IPS-18a (cell line): ENCODE results near the gene SLC44A1.

Experiments used
- H3K27ac ChIP-seq: one replicate; pipeline ENCODE4 v1.5.1; 2013; ENCODE audit warnings: low read length
- H3K27me3 ChIP-seq: one replicate; pipeline ENCODE4 v1.6.1; 2013; ENCODE audit warnings: mild to moderate bottlenecking, low read length; ENCODE audit not compliant: control insufficient read depth, insufficient read depth
- H3K36me3 ChIP-seq: one replicate; pipeline ENCODE4 v1.6.1; 2013; ENCODE audit warnings: low read depth, low read length; ENCODE audit not compliant: control insufficient read depth
- H3K4me1 ChIP-seq: one replicate; pipeline ENCODE4 v1.6.1; 2013; ENCODE audit warnings: low read depth, low read length; ENCODE audit not compliant: control insufficient read depth
- H3K4me3 ChIP-seq: one replicate; pipeline ENCODE4 v1.5.1; 2013; ENCODE audit warnings: low read length
- H3K9ac ChIP-seq: one replicate; pipeline ENCODE4 v1.6.1; 2013; ENCODE audit warnings: mild to moderate bottlenecking, low read length, moderate library complexity
- H3K9me3 ChIP-seq: one replicate; pipeline ENCODE4 v1.6.1; 2013; ENCODE audit warnings: low read depth, low read length; ENCODE audit not compliant: control insufficient read depth

Gene SLC44A1

DNA sequence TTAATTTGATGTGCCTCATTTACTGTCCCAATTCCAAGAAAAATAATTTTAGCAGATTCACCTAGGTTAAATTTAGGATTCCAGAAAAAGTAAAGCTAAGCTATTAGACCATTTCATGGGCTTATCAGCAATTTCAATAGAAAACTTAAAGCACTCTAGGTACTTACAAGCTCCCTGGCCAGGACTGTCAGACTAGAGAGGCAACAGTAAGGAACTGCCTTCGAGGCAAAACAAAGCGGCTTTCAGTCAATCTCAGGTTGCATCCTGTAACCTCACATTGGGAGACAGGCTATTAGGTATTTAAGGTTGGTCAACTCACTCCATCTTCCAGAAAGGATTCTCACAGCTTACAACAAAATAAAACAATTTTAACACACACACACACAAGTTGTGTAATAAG is 154.7 kb downstream of the SLC44A1 start:
- H3K9me3 ChIP-seq, result no peaks in the 10 kb centered on the region
- H3K9ac ChIP-seq, result no peak overlapping the region
- H3K4me3 ChIP-seq, result no peak overlapping the region
- no peak overlapping the region for H3K27ac ChIP-seq
- peaks cover 43% of the 10 kb centered on the region for H3K4me1 ChIP-seq
- no peaks in the 10 kb centered on the region for H3K27me3 ChIP-seq
- H3K36me3 ChIP-seq, result no peaks in the 10 kb centered on the region

DNA sequence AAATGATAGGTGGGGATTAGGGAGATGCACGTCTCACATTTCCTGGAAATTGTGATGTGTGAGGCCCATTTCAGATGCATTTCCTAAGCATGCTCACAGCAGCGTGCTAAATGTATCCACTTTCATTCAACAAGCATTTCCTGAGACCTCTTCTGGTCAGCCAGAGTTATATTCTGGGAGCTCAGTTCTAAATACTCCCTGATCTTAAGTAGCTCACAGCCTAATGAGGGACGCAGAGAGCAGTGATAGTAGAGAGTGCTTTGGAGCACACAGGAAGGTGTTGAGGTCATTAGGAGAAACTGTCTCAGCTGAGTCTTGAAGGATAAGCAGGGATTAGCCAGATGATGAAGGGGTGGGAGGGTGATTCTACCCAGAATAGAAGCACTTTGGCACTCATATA is 157.2 kb downstream of the SLC44A1 start:
- no peak overlapping the region for H3K27ac ChIP-seq
- H3K9ac ChIP-seq, result no peak overlapping the region
- H3K36me3 ChIP-seq, result no peaks in the 10 kb centered on the region

DNA sequence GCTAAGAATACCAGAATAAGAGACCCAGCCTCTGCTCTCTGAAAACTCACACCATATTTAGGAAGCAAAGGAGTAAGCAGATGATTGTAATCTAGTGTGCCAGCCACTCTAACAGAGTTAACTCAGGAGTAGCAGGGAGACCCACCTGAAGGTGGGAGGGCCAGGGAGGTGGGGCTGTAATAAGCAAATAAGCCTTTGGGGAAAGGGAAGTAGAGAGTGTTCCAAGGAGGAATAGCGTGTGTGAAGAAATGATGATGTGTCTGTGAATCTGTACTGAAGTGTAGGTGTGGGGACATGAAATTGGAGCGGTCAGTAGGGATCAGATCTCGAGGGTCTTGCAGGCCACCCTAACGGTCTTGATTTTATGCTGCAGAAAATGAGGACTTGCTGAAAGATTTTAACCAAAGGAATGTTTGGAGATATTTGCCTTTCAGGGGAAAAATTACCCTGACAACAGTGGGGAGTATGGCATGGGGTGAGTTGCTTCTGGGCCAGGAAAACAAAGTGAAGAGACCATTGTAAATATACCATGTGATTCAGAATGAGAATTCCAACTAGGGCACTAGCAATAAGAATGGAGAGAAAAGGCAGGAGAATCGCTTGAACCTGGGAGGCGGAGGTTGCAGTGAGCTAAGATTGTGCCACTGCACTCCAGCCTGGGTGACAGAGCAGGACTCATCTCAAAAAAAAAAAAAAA is 159.2 kb downstream of the SLC44A1 start:
- Histone ChIP-seq H3K36me3 (no peaks in the 10 kb centered on the region), H3K9ac (peak overlapping the region; percentile 44), H3K27me3 (no peaks in the 10 kb centered on the region), H3K4me3 (peak overlapping the region; percentile 42), H3K9me3 (no peaks in the 10 kb centered on the region), H3K27ac (peak overlapping the region; percentile 51), H3K4me1 (peaks cover 44% of the 10 kb centered on the region)

More for the DNA sequence above, 157.2 kb downstream of the SLC44A1 start:
- Histone ChIP-seq H3K9me3 (no peaks in the 10 kb centered on the region), H3K27me3 (no peaks in the 10 kb centered on the region), H3K4me3 (no peak overlapping the region), H3K4me1 (peaks cover 44% of the 10 kb centered on the region)

- no peak overlapping the region for H3K4me3 ChIP-seq
- peaks cover 2% of the 10 kb centered on the region for H3K9me3 ChIP-seq
- no peaks in the 10 kb centered on the region for H3K27me3 ChIP-seq
- H3K27ac ChIP-seq, result no peak overlapping the region
- peaks cover 37% of the 10 kb centered on the region for H3K4me1 ChIP-seq
- no peaks in the 10 kb centered on the region for H3K36me3 ChIP-seq
- H3K9ac ChIP-seq, result no peak overlapping the region
Measured at GRCh38 chr9:105405514-105406131, 161.2 kb downstream of the SLC44A1 start.

GRCh38 chr9:105406369-105406768 is 161.9 kb downstream of the SLC44A1 start:
- Histone ChIP-seq H3K27me3 (no peaks in the 10 kb centered on the region), H3K4me3 (no peak overlapping the region), H3K27ac (no peak overlapping the region), H3K4me1 (peaks cover 33% of the 10 kb centered on the region), H3K9ac (no peak overlapping the region), H3K36me3 (no peaks in the 10 kb centered on the region), H3K9me3 (peaks cover 4% of the 10 kb centered on the region)

DNA sequence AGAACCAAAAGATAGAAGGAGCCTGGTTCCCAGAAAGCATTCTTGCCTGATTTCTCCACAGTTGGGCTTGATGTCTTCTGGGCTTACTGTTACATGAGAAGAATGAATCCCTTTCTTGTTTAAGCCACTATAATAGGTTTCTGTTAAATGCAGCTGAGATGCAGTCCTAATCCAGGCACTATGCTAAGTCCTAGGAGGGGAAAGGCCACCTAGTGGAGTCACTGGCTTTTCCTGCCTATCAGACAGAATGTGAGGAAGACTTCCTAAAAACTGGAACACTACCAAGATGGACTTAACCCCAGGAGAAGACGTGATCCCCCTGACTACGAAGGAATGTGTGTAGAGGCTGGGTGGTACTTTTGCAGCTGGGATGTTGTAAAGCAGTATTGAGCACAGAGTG is 169.1 kb downstream of the SLC44A1 start:
- H3K36me3 ChIP-seq, result no peaks in the 10 kb centered on the region
- H3K9ac ChIP-seq, result no peak overlapping the region
- H3K4me1 ChIP-seq, result peaks cover 17% of the 10 kb centered on the region
- no peaks in the 10 kb centered on the region for H3K27me3 ChIP-seq
- no peak overlapping the region for H3K27ac ChIP-seq
- no peak overlapping the region for H3K4me3 ChIP-seq
- peaks cover 4% of the 10 kb centered on the region for H3K9me3 ChIP-seq

DNA sequence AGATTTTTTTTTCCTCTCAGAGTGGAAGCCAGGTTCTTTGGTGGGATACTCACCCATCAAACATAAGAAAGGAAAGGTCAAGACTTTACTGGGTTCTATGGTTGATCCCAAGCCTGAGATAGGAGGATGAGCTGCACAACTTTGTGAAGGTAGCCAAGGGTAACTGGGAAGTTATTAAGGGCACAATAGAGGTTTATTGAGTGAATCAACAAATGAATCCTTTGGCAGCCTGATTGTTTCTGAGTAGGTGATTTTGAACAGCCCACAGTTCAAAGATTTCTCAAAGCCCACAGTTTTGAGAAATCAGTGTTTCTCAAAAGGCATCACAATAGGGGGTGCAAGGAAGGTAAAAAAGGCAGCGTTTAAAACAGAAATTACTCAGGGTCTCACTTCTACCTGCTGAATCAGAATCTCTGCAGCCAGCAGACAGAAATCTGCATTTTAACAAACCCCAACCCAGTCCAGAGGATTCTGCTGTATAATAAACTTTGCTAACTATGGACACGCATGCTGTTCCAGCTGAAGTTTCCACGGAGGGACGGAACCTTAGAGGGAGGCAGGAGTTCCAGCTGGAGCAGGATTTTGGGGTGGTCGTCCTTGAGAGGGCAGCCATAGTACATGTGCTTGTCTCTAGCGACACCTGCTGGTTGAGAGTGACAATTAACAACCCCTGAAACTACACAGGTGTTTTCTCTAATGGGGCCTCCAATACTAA is 170.7 kb downstream of the SLC44A1 start:
- Histone ChIP-seq H3K9ac (no peak overlapping the region), H3K4me1 (peaks cover 17% of the 10 kb centered on the region), H3K9me3 (peaks cover 4% of the 10 kb centered on the region), H3K27me3 (no peaks in the 10 kb centered on the region), H3K27ac (no peak overlapping the region), H3K36me3 (no peaks in the 10 kb centered on the region), H3K4me3 (peak overlapping the region; percentile 14)

- Histone ChIP-seq H3K4me1 (peaks cover 17% of the 10 kb centered on the region), H3K9me3 (peaks cover 2% of the 10 kb centered on the region), H3K36me3 (no peaks in the 10 kb centered on the region), H3K4me3 (peak overlapping the region; percentile 14), H3K9ac (no peak overlapping the region), H3K27ac (no peak overlapping the region), H3K27me3 (no peaks in the 10 kb centered on the region)
Measured at GRCh38 chr9:105415662-105415980, 171.2 kb downstream of the SLC44A1 start.

DNA sequence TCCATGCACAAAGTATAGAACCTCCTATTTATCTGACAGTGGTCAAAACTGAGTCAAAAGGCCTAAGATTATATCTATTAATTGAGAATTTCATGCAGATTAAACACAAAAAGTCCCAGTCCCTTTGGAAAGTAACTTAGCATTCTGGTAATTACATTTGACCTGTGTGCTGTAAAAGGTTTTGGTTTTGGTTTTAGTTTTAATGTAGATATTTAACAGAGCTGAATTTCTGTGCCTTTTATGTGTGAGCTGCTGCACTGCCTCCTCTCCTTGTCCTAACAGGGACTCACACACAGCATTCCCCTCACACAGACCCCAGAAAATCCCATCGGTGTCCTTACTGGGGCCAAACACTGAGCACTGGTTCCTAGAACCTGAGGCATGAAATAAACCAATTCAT is 172.4 kb downstream of the SLC44A1 start:
- H3K4me1 ChIP-seq, result peaks cover 17% of the 10 kb centered on the region
- no peak overlapping the region for H3K9ac ChIP-seq
- H3K9me3 ChIP-seq, result no peaks in the 10 kb centered on the region
- no peak overlapping the region for H3K27ac ChIP-seq
- H3K27me3 ChIP-seq, result no peaks in the 10 kb centered on the region
- H3K4me3 ChIP-seq, result no peak overlapping the region
- H3K36me3 ChIP-seq, result no peaks in the 10 kb centered on the region

DNA sequence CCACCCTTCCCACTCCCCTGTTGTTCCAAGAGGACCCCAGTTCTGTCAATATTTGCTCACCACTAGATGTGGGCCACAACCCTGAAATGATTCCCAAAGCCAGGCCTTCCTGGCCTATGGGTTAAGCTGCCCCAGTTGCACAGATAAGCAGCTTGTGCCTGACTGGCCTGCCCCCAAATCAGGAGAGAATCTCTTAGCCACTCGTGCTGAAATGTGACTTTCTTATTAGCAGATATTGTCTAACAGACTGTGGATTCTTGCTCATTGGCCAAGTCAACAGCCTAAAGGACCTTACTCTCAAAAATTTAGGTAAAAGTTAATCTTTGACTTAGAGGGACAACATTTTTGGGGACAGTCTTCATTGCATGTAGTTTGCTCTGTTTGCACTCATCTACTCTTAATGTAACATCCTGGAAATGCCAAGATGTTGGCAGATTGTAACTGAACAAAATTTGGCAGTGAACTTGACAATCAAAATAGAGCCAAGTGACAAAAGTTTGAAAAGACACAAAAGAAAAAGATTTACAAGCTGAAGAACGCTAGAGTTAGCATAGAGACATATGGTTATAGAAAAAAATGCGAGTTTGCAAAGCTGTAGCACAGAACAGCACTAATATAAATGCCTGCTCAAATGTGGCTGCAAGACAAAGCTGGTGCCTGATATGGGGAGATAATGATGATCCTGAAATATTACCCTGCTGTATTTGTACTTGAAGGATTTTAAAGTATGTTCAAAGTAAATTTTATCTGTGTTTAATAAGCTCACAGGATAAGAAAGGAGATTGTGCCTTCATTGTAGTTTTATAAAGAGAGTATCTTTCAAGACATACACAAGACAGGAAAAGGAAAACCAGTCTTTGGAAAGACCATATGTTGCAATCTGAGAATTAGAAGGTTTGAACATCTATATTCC is 174.4 kb downstream of the SLC44A1 start:
- H3K27me3 ChIP-seq, result no peaks in the 10 kb centered on the region
- H3K4me1 ChIP-seq, result peaks cover 9% of the 10 kb centered on the region
- H3K36me3 ChIP-seq, result no peaks in the 10 kb centered on the region
- H3K4me3 ChIP-seq, result no peak overlapping the region
- no peak overlapping the region for H3K9ac ChIP-seq
- H3K27ac ChIP-seq, result no peak overlapping the region
- H3K9me3 ChIP-seq, result no peaks in the 10 kb centered on the region
